ENCODE measurements around the gene NKX2-8. TPM values are rescaled to one million over a fixed set of nuclear protein-coding genes. Genes with fewer than 3 reads are reported as not detected.

Gene NKX2-8
- total RNA-seq: not detected in 2 replicates

GRCh38 chr14:36582011-36582873, at the start of gene NKX2-8:
NKX2-8 (minus strand) TSS chr14:36582614; CDS start chr14:36582389, 225 bp downstream.

Other genes with a start within 250 kb of the NKX2-8 start
- not detected in 2 replicates for gene NKX2-1, start 62.4 kb downstream of the NKX2-8 start, total RNA-seq
- 0.06 TPM in 1 of 2 replicates, not detected in the other for gene PAX9, start 79.2 kb upstream of the NKX2-8 start, total RNA-seq

Measured in bladder microvascular endothelial cell (primary cell).